CD4-positive, alpha-beta T cell treated with Interleukin-10 for 1 hour (primary cell): Measurements from ENCODE around the gene PCSK4.
A peak's percentile ranks its signal among the peaks of the same experiment; 100 is the strongest.
"Not testable (repeated sequence)": the region's sequence is repeated elsewhere in the genome, so short reads cannot be mapped to it uniquely, and the experiment has no call there.

Experiments
- DNase-seq: peaks from one replicate; pipeline ENCODE4 v3.0.0-alpha.2; 2020

Gene PCSK4

GRCh38 chr19:1521636-1522035 lies 31.5 kb upstream of the PCSK4 start:
- no peak for DNase-seq

DNA sequence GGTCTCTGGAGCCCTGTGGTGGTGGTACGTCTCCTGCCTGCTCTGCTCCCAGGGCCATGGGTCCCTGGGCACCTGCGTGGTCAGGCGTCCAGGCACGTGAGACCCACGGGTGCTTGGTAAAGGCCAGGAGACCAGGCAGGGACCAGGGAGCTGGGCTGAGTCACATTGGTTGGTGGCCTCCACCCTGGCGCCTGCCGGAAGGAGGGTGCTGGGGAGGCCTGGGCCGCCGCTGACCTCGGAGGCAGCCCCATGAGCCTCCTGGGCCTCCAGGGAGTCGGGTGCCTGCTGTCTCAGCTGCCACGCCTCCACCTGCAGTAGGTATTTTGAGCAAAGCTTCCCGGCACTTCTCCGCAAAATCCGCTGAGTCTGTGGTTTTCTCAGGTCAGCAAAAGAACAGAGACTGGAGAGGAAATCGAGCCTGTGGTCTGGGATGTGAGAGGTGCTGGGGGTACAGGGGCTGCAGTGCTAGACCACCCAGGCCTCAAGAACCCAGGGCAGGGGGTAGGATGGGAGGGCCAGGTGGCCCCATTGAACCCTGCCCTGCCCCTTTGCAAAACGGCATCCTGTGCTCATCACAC lies 30.1 kb upstream of the PCSK4 start:
- DNase-seq, result no peak

DNA sequence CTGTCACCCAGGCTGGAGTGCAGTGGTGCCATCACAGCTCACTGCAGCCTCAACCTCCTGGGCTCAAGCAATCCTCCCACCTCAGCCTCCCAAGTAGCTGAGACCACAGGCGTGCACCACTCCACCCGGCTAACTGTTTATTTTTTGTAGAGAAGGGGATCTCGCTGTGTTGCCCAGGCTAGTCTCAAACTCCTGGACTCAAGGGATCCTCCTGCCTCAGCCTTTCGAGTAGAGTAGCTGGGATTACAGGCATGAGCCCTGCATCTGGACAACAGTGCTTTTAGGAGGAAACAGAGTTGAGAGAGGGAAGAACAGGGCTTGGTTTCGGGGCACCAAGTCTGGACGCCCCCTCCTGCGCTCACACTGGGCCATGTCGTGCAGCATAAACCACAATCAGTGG lies 29.7 kb upstream of the PCSK4 start:
- DNase-seq, result not testable (repeated sequence)

DNA sequence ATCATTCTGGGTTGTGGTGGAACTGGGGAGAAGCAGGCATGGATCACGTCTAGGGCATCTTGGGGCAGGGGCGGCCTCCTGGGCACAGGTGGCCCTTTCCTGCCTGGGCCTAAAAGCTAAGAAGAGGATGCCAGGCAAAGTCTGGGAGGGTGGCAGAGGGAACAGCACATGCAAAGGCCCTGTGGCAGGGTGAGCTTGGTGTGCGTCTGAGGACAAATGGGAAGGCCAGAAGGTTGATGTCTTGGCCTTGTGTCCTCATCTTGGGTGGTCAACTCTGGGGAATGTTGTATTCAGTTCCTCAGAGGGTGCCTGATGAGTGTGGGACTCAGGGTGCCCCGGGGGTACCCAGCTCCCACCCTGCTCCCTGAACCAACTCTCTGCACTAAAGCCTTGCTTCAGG lies 28.3 kb upstream of the PCSK4 start:
- no peak for DNase-seq

GRCh38 chr19:1516395-1516753 lies 26.2 kb upstream of the PCSK4 start:
- DNase-seq, result no peak

GRCh38 chr19:1514986-1515721 lies 25.0 kb upstream of the PCSK4 start:
- DNase-seq, result no peak

DNA sequence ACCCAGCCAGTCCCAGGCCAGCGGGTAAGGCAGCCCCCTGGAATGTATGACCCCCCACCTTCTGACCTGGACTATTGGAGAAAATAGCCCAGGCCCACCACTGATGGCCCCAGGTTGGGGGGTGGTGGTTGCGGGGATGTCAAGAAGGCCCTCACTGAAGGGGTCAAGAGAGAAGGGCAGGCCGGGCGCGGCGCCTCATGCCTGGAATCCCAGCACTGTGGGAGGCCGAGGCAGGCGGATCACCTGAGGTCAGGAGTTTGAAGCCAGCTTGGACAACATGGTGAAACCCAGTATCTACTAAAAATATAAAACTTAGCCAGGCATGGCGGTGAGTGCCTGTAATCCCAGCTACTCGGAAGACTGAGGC lies 24.1 kb upstream of the PCSK4 start:
- no peak for DNase-seq

GRCh38 chr19:1513499-1514294 lies 23.5 kb upstream of the PCSK4 start:
- DNase-seq, result peak; percentile 69

DNA sequence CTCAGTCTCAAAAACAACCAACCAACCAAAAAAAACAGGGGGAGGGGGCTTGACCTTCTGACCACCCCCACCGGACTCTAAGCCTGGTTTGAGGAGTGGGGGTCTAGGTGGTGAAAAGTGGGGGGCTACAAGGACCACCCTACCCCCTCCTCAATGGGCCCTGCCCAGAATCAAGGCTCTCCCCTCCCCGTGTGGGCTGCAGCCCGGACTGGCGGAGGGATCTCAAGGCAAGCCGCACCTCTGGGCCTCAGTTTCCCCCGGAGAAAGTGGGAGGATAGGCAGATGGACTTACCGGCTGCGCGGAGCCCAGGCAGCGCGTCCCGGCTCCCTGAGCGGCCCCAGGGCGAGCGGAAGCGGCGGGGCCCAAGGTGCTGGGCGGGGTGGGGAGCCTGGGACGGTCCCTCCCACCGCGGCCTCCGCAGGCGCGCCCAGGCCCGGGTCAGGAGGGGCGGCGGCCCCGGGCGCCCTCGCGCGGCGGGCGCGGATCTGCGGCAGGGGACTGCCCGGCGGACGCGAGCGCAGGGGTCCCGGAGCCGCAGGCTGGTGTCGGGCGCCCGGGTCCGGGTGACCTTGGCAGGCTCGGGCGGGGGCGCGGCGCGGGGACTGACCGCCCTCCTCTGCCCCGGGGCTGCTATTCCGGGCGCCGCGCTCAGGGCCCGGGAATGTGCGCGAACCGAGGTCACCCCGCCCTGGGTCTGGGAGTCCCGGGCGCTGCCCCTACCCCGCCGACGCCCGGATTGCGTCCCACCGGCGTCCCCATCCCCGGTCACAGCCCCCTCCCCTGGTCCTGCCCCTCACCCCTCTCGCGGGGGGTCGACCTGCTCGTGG lies 22.7 kb upstream of the PCSK4 start, which contains the start of gene ADAMTSL5:
Gene ADAMTSL5 (minus strand): TSS at position 349 of the 828 bp plus-strand sequence. CDS start 2,076 bp downstream, outside the sequence.
- peak; percentile 69 for DNase-seq

GRCh38 chr19:1511318-1512317 lies 21.5 kb upstream of the PCSK4 start:
- DNase-seq, result no peak

DNA sequence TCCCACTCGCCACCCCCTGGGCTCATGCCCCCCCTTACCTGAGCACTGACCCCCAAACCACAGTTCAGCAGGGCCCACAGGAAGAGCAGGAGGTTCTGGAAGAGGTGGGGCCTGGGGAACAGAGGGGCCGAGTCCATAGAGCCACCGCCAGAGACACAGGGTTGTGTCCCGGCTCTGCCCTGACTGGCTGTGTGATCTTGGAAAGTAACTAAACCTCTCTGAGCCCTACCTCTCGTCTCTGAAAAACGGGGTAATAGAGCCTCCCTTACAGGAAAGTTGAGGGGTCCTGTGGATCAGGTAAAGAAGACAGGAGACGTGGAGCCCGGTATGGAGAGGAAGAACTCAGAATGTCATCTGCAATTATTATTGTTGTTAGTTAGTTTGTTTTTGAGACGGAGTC lies 20.7 kb upstream of the PCSK4 start:
- DNase-seq, result no peak

DNA sequence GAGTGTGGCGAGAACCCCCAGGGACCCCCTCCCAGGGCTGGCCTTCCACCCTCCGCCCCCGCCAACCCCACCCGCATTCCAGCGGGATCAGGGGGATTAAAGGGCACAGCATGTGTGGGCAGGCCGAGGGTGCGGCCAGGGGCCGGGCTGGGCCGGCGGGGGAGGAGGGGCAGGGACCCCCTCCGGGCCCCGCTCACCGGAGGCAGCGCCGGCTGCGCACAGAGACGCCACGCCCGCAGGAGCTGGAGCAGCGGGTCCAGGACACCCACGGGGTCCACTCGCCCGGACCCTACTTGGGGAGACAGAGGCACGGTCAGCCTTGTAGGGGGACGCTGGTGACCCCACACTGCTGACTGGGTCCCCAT lies 20.3 kb upstream of the PCSK4 start:
- no peak for DNase-seq

- DNase-seq, result no peak
Observed at GRCh38 chr19:1509602-1510441, 19.7 kb upstream of the PCSK4 start.

DNA sequence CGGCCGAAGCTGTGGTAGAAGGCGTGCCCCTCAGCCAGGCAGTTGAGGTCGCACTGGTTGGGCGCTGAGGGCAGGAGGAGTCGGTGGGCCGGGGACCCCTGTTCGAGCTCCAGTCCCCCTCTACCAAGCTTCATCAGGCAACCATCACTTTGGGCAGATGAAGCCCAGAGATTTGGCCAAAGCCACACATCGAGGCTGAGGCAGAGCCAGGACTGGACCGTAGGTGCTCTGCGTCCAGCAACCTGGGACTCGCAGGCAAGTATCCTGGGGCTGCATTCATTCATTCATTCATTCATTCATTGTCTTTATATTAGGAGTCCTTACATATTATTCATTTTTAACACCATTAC lies 18.3 kb upstream of the PCSK4 start:
- no peak for DNase-seq

DNA sequence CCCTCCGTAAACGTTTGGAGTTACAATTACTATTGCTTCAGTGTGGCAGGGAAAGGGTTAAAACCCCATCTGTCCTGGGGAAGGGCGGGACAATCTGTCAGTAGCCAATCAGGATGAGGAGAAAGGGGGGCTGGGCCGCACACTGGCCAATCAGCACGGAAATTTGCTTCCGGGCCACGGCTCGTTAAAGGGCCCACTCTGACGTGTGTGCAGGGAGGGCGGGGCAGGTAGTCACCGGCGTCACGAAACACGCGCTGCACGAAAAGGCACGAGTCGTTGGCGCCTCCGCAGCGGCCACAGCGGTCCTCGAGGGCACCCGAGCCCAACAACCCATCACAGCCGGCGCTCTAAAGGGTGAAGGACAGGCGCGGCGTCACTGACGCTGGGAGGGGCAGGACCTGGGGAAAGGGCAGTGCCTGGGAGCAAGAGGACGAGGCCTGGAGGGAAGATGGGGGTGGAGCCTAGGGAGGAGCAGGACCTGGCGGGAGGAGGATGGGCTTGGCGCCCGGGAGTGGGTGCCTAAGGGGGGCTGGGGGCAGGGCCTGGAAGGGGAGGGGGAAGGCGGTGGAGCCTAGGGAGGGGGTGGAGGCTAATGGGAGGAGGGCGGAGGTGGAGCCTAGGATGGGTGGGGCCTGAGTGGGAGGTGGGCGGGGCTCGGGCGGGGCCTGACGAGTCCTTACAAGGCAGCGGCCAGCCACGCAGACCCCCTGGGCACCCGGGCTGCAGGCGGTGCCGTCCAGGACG lies 17.8 kb upstream of the PCSK4 start:
- peak; percentile 95 for DNase-seq

DNA sequence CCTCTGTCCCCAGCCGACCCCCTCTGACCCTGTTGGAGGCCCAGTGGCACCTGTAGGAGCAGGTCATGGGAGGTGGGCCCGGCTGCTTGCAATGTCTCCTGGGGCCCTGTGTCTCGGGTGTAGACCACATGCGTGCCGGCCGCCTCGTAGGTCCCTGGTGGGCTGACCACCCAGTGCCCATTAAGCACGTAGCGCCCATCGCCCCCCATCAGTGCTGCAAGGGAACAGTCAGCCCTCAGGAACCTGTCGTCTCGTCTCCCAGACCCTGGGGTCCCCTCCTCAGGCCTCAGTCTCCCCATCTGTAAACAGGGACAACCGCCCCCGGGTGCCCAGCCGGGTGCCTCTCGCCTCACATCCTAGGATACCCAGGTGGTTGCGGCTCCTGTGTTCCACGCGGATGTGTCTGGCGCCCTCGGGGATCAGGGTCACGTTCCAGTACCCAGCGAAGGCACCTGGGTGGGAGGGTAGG lies 17.1 kb upstream of the PCSK4 start:
- no peak for DNase-seq

DNA sequence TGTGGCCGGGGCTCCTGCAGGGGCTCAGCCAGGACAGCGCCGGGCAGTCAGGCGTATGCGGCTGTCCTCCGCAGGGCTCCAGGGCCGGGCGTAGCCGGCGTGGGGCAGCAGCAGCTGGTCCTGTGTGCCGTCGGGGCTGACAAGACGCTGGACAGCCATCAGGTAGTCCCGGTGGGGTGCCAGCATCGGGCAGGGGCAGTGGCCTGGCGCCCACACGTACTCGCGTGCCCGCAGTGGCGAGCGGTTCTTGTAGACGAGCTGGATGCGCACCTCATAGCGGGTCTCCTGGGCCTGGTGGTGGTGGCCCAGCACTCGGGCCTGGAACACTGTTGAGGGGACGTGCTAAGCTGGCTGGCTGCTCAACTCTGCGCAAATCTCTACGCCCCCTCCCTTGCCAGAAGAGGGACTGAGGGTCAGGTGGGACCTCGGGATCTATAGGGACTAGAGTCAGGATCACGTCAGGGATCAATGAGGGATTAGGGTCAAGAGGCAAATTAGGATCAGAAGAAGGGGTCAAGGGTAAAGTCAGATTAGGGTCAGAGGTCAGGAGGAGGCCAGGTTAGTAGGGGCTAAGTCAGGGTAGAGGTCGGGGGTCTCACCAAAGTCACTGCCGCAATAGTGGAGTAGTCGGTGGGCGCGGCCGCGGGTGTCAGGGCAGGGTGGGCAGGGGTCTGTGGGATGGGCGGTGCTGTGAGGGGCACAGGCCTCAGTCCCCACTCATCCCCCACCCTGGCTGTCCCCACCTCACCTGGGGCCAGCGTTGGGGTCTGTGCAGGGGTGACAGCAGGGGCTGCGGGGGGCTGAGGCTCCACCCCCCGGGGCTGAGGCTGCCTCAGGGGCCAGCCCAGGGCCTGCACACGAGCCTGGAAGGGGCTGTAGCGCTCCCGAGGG lies 16.1 kb upstream of the PCSK4 start:
- DNase-seq, result no peak

DNA sequence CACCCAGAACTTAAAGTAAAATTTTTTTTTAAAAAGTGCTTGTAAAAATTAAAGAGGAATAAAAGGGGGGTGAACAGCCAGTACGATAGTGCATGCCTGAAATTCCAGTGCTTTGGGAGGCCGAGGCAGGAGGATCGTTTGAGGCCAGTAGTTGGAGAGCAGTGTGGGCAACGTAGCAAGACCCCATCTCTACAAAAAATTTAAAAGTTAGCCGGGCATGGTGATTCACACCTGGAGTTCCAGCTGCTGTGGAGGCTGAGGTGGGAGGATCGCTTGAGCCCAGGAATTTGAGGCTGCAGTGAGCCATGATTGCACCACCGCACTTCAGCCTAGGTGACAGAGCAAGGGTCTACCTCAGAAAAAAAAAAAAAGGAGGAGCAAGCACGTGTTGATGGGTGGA lies 14.9 kb upstream of the PCSK4 start:
- no peak for DNase-seq
